HEK293 (cell line): ENCODE results near the gene RPUSD2.
A peak's percentile ranks its signal among the peaks of the same experiment; 100 is the strongest.

Experiments used
- BCL11A ChIP-seq: fragments of 450-650 bp; formaldehyde crosslinking; IDR thresholded peaks from 2 replicates; pipeline ENCODE4 v1.5.1; 2016; ENCODE audit warnings: low read depth, missing biosample characterization, missing genetic modification characterization
- GLIS1 ChIP-seq: fragments of 450-650 bp; formaldehyde crosslinking; IDR thresholded peaks from 2 replicates; pipeline ENCODE4 v1.5.1; 2016; ENCODE audit warnings: missing biosample characterization, missing genetic modification characterization
- KLF7 ChIP-seq: fragments of 450-650 bp; formaldehyde crosslinking; IDR thresholded peaks from 2 replicates; pipeline ENCODE4 v1.5.1; 2016; ENCODE audit warnings: missing biosample characterization, missing genetic modification characterization, borderline replicate concordance
- KLF9 ChIP-seq: fragments of 450-650 bp; formaldehyde crosslinking; IDR thresholded peaks from 2 replicates; pipeline ENCODE4 v1.5.1; 2016; ENCODE audit warnings: missing biosample characterization, missing genetic modification characterization, low read depth
- SP2 ChIP-seq: fragments of 450-650 bp; formaldehyde crosslinking; IDR thresholded peaks from 2 replicates; pipeline ENCODE4 v1.5.1; 2016; ENCODE audit warnings: missing biosample characterization, missing genetic modification characterization
- ZBTB7A ChIP-seq: fragments of 450-650 bp; formaldehyde crosslinking; IDR thresholded peaks from 2 replicates; pipeline ENCODE4 v1.5.1; 2016; ENCODE audit warnings: low read depth, missing biosample characterization, missing genetic modification characterization
- ZEB2 ChIP-seq: fragments of 450-650 bp; formaldehyde crosslinking; IDR thresholded peaks from 2 replicates; pipeline ENCODE4 v1.5.1; 2016; ENCODE audit warnings: missing biosample characterization, missing genetic modification characterization
- ZFP69B ChIP-seq: fragments of 450-650 bp; formaldehyde crosslinking; IDR thresholded peaks from 2 replicates; pipeline ENCODE4 v1.5.1; 2016; ENCODE audit warnings: missing biosample characterization, missing genetic modification characterization
- ZNF19 ChIP-seq: fragments of 450-650 bp; formaldehyde crosslinking; IDR thresholded peaks from 2 replicates; pipeline ENCODE4; 2016; ENCODE audit warnings: missing biosample characterization, missing genetic modification characterization, low read depth
- ZNF202 ChIP-seq: fragments of 450-650 bp; formaldehyde crosslinking; IDR thresholded peaks from 2 replicates; pipeline ENCODE4 v1.5.1; 2016; ENCODE audit warnings: missing biosample characterization, missing genetic modification characterization, borderline replicate concordance
- ZNF221 ChIP-seq: fragments of 450-650 bp; formaldehyde crosslinking; IDR thresholded peaks from 2 replicates; pipeline ENCODE4 v1.5.1; 2017; ENCODE audit warnings: missing biosample characterization, missing genetic modification characterization, borderline replicate concordance
- ZNF24 ChIP-seq: fragments of 450-650 bp; formaldehyde crosslinking; IDR thresholded peaks from 2 replicates; pipeline ENCODE4 v1.5.1; 2016; ENCODE audit warnings: missing biosample characterization, missing genetic modification characterization
- ZNF600 ChIP-seq: fragments of 450-650 bp; formaldehyde crosslinking; IDR thresholded peaks from 2 replicates; pipeline ENCODE4 v1.5.1; 2016; ENCODE audit warnings: missing biosample characterization, missing genetic modification characterization
- ZNF629 ChIP-seq: fragments of 450-650 bp; formaldehyde crosslinking; IDR thresholded peaks from 2 replicates; pipeline ENCODE4 v1.5.1; 2017; ENCODE audit warnings: missing biosample characterization, missing genetic modification characterization
- ZNF777 ChIP-seq: fragments of 450-650 bp; formaldehyde crosslinking; IDR thresholded peaks from 2 replicates; pipeline ENCODE4 v1.5.1; 2017; ENCODE audit warnings: missing biosample characterization, missing genetic modification characterization, borderline replicate concordance
- ZNF792 ChIP-seq: fragments of 450-650 bp; formaldehyde crosslinking; IDR thresholded peaks from 2 replicates; pipeline ENCODE4 v1.5.1; 2016; ENCODE audit warnings: missing biosample characterization, missing genetic modification characterization
- ZXDB ChIP-seq: fragments of 450-650 bp; formaldehyde crosslinking; IDR thresholded peaks from 2 replicates; pipeline ENCODE4 v1.5.1; 2016; ENCODE audit warnings: missing biosample characterization, missing genetic modification characterization
- TF ChIP-seq, protein P1 (sequence below): fragments of 450-650 bp; formaldehyde crosslinking; IDR thresholded peaks from 2 replicates; pipeline ENCODE4 v1.5.1; 2016; ENCODE audit warnings: missing biosample characterization, missing genetic modification characterization
- TF ChIP-seq, protein P2 (sequence below): fragments of 450-650 bp; formaldehyde crosslinking; IDR thresholded peaks from 2 replicates; pipeline ENCODE4 v1.5.1; 2017; ENCODE audit warnings: missing biosample characterization, missing genetic modification characterization
- TF ChIP-seq, protein P3 (sequence below): fragments of 450-650 bp; formaldehyde crosslinking; IDR thresholded peaks from 2 replicates; pipeline ENCODE4 v1.5.1; 2016; ENCODE audit warnings: missing biosample characterization, missing genetic modification characterization
- TF ChIP-seq, protein P4 (sequence below): fragments of 450-650 bp; formaldehyde crosslinking; IDR thresholded peaks from 2 replicates; pipeline ENCODE4 v1.5.1; 2016; ENCODE audit warnings: missing biosample characterization, missing genetic modification characterization
- TF ChIP-seq, protein P5 (sequence below): fragments of 450-650 bp; formaldehyde crosslinking; IDR thresholded peaks from 2 replicates; pipeline ENCODE4 v1.5.1; 2016; ENCODE audit warnings: missing biosample characterization, missing genetic modification characterization
- TF ChIP-seq, protein P6 (sequence below): fragments of 450-650 bp; formaldehyde crosslinking; IDR thresholded peaks from 2 replicates; pipeline ENCODE4 v1.5.1; 2016; ENCODE audit warnings: missing biosample characterization, missing genetic modification characterization

Gene RPUSD2

DNA sequence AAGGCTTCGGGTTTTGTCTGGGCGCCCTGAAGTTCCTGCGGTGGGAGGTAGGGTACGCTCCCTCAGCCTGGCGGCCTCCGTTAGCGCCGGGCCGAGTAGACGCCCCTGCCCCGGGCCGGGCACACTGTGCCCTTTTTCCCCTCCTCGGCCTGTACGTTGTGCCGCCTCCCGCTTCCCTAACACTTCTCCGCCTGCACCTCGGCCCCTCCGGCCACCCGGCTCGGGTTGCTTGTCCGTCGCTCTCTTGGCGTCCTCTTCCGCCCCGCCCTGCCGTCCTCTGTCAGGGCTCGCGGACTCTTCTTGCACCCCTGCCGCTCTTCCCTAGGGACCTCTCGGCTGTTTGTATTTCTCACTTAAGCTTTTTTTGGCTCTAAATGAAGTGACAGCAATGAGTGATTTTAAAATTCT, 25.3 kb downstream of the RPUSD2 start (continued):
- TF ChIP-seq, protein P1, sequence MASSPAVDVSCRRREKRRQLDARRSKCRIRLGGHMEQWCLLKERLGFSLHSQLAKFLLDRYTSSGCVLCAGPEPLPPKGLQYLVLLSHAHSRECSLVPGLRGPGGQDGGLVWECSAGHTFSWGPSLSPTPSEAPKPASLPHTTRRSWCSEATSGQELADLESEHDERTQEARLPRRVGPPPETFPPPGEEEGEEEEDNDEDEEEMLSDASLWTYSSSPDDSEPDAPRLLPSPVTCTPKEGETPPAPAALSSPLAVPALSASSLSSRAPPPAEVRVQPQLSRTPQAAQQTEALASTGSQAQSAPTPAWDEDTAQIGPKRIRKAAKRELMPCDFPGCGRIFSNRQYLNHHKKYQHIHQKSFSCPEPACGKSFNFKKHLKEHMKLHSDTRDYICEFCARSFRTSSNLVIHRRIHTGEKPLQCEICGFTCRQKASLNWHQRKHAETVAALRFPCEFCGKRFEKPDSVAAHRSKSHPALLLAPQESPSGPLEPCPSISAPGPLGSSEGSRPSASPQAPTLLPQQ (tag by site-specific recombination): peak; percentile 74; the same call in 1 of the 2 replicates
- TF ChIP-seq ZEB2 (peak; percentile 61; the same call in 1 of the 2 replicates), ZNF24 (no peak; the same call in 1 of the 2 replicates), KLF7 (peak; percentile 30; the same call in 1 of the 2 replicates), ZNF221 (tag by site-specific recombination) (no peak), ZBTB7A (0 out of 2 replicates have a peak, but pooled peaks have one; percentile 22), ZNF600 (tag by site-specific recombination) (peak; percentile 75), ZNF777 (no peak), SP2 (tag by site-specific recombination) (peak; percentile 56), BCL11A (tag by site-specific recombination) (0 out of 2 replicates have a peak, but pooled peaks have one; percentile 69), ZFP69B (peak; percentile 82), ZNF202 (tag by site-specific recombination) (no peak), KLF9 (tag by site-specific recombination) (peak; percentile 36; the same call in 1 of the 2 replicates), ZNF629 (tag by site-specific recombination) (no peak), ZNF792 (tag by site-specific recombination) (no peak), ZXDB (peak; percentile 39), GLIS1 (tag by site-specific recombination) (peak; percentile 50; the same call in 1 of the 2 replicates), ZNF19 (no peak)
- TF ChIP-seq, protein P2, sequence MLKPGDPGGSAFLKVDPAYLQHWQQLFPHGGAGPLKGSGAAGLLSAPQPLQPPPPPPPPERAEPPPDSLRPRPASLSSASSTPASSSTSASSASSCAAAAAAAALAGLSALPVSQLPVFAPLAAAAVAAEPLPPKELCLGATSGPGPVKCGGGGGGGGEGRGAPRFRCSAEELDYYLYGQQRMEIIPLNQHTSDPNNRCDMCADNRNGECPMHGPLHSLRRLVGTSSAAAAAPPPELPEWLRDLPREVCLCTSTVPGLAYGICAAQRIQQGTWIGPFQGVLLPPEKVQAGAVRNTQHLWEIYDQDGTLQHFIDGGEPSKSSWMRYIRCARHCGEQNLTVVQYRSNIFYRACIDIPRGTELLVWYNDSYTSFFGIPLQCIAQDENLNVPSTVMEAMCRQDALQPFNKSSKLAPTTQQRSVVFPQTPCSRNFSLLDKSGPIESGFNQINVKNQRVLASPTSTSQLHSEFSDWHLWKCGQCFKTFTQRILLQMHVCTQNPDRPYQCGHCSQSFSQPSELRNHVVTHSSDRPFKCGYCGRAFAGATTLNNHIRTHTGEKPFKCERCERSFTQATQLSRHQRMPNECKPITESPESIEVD (tag by site-specific recombination): peak; percentile 53; the same call in 1 of the 2 replicates
- TF ChIP-seq, protein P3, sequence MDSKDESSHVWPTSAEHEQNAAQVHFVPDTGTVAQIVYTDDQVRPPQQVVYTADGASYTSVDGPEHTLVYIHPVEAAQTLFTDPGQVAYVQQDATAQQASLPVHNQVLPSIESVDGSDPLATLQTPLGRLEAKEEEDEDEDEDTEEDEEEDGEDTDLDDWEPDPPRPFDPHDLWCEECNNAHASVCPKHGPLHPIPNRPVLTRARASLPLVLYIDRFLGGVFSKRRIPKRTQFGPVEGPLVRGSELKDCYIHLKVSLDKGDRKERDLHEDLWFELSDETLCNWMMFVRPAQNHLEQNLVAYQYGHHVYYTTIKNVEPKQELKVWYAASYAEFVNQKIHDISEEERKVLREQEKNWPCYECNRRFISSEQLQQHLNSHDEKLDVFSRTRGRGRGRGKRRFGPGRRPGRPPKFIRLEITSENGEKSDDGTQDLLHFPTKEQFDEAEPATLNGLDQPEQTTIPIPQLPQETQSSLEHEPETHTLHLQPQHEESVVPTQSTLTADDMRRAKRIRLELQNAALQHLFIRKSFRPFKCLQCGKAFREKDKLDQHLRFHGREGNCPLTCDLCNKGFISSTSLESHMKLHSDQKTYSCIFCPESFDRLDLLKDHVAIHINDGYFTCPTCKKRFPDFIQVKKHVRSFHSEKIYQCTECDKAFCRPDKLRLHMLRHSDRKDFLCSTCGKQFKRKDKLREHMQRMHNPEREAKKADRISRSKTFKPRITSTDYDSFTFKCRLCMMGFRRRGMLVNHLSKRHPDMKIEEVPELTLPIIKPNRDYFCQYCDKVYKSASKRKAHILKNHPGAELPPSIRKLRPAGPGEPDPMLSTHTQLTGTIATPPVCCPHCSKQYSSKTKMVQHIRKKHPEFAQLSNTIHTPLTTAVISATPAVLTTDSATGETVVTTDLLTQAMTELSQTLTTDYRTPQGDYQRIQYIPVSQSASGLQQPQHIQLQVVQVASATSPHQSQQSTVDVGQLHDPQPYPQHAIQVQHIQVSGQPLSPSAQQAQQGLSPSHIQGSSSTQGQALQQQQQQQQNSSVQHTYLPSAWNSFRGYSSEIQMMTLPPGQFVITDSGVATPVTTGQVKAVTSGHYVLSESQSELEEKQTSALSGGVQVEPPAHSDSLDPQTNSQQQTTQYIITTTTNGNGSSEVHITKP (tag by site-specific recombination): peak; percentile 94
- TF ChIP-seq, protein P4, sequence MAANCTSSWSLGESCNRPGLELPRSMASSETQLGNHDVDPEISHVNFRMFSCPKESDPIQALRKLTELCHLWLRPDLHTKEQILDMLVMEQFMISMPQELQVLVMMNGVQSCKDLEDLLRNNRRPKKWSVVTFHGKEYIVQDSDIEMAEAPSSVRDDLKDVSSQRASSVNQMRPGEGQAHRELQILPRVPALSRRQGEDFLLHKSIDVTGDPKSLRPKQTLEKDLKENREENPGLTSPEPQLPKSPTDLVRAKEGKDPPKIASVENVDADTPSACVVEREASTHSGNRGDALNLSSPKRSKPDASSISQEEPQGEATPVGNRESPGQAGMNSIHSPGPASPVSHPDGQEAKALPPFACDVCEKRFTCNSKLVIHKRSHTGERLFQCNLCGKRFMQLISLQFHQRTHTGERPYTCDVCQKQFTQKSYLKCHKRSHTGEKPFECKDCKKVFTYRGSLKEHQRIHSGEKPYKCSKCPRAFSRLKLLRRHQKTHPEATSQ (tag by site-specific recombination): 0 out of 2 replicates have a peak, but pooled peaks have one; percentile 55
- TF ChIP-seq, protein P5, sequence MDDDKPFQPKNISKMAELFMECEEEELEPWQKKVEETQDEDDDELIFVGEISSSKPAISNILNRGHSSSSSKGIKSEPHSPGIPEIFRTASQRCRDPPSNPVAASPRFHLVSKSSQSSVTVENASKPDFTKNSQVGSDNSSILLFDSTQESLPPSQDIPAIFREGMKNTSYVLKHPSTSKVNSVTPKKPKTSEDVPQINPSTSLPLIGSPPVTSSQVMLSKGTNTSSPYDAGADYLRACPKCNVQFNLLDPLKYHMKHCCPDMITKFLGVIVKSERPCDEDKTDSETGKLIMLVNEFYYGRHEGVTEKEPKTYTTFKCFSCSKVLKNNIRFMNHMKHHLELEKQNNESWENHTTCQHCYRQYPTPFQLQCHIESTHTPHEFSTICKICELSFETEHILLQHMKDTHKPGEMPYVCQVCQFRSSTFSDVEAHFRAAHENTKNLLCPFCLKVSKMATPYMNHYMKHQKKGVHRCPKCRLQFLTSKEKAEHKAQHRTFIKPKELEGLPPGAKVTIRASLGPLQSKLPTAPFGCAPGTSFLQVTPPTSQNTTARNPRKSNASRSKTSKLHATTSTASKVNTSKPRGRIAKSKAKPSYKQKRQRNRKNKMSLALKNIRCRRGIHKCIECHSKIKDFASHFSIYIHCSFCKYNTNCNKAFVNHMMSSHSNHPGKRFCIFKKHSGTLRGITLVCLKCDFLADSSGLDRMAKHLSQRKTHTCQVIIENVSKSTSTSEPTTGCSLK (tag by site-specific recombination): no peak
- TF ChIP-seq, protein P6, sequence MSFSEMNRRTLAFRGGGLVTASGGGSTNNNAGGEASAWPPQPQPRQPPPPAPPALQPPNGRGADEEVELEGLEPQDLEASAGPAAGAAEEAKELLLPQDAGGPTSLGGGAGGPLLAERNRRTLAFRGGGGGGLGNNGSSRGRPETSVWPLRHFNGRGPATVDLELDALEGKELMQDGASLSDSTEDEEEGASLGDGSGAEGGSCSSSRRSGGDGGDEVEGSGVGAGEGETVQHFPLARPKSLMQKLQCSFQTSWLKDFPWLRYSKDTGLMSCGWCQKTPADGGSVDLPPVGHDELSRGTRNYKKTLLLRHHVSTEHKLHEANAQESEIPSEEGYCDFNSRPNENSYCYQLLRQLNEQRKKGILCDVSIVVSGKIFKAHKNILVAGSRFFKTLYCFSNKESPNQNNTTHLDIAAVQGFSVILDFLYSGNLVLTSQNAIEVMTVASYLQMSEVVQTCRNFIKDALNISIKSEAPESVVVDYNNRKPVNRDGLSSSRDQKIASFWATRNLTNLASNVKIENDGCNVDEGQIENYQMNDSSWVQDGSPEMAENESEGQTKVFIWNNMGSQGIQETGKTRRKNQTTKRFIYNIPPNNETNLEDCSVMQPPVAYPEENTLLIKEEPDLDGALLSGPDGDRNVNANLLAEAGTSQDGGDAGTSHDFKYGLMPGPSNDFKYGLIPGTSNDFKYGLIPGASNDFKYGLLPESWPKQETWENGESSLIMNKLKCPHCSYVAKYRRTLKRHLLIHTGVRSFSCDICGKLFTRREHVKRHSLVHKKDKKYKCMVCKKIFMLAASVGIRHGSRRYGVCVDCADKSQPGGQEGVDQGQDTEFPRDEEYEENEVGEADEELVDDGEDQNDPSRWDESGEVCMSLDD (tag by site-specific recombination): 0 out of 2 replicates have a peak, but pooled peaks have one; percentile 20
